ENCODE results near the gene ATCAY. TPM values are rescaled to one million over a fixed set of nuclear protein-coding genes. Genes with fewer than 3 reads are reported as not detected.

Gene ATCAY
- total RNA-seq, 1 donor from 2014 or later, result 15.8 TPM

DNA sequence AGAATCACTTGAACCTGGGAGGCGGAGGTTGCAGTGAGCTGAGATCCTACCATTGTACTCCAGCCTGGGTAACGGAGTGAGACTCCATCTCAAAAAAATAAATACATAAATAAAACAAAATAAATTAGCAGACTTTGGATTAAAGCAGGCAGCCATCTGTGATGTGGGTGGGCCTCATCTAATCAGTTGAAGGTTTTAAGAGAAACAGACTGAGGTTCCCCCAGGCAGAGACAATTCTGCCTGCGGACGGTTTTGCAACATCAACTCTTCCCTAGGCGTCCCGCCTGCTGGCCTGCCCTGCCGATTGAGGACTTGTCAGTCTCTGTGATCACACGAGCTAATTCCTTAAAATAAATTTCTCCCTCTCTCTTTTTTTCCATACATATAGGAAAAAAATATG lies 23.7 kb downstream of the ATCAY start:
- Mint-ChIP-seq H3K36me3 (no peaks in the 10 kb centered on the region), H3K27me3 (ENCODE audit: insufficient read depth, low read depth) (peaks cover 2% of the 10 kb centered on the region), H3K4me3 (no peak overlapping the region), H3K27ac (no peak overlapping the region), H3K4me1 (no peaks in the 10 kb centered on the region), H3K9me3 (peaks cover 2% of the 10 kb centered on the region)
- H2AFZ ChIP-seq (replicated peaks), result no peak overlapping the region
- no peak for DNase-seq (ENCODE audit: low spot score)
- TF ChIP-seq, protein P1, sequence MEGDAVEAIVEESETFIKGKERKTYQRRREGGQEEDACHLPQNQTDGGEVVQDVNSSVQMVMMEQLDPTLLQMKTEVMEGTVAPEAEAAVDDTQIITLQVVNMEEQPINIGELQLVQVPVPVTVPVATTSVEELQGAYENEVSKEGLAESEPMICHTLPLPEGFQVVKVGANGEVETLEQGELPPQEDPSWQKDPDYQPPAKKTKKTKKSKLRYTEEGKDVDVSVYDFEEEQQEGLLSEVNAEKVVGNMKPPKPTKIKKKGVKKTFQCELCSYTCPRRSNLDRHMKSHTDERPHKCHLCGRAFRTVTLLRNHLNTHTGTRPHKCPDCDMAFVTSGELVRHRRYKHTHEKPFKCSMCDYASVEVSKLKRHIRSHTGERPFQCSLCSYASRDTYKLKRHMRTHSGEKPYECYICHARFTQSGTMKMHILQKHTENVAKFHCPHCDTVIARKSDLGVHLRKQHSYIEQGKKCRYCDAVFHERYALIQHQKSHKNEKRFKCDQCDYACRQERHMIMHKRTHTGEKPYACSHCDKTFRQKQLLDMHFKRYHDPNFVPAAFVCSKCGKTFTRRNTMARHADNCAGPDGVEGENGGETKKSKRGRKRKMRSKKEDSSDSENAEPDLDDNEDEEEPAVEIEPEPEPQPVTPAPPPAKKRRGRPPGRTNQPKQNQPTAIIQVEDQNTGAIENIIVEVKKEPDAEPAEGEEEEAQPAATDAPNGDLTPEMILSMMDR (IDR thresholded peaks at IDR 0.05), result no peak
- no peak for TF ChIP-seq EZH2phosphoT487 (IDR thresholded peaks at IDR 0.05)
- TF ChIP-seq EZH2 (IDR thresholded peaks at IDR 0.05), result no peak
- no peak overlapping the region for H3K4me3 ChIP-seq
- no peaks in the 10 kb centered on the region for H3F3A ChIP-seq (ENCODE audit: low read depth)
- H3K27ac ChIP-seq, result no peak overlapping the region
- H3K9ac ChIP-seq, result no peak overlapping the region
- no peaks in the 10 kb centered on the region for H3K4me1 ChIP-seq
- no peaks in the 10 kb centered on the region for H4K20me1 ChIP-seq (ENCODE audit: low read depth)
- no peaks in the 10 kb centered on the region for H3K27me3 ChIP-seq
- no peaks in the 10 kb centered on the region for H3K79me2 ChIP-seq (ENCODE audit: low read depth)
- no peaks in the 10 kb centered on the region for H3K9me3 ChIP-seq (ENCODE audit: low read depth)
- H3K36me3 ChIP-seq, result no peaks in the 10 kb centered on the region
- H3K4me2 ChIP-seq, result no peak overlapping the region

DNA sequence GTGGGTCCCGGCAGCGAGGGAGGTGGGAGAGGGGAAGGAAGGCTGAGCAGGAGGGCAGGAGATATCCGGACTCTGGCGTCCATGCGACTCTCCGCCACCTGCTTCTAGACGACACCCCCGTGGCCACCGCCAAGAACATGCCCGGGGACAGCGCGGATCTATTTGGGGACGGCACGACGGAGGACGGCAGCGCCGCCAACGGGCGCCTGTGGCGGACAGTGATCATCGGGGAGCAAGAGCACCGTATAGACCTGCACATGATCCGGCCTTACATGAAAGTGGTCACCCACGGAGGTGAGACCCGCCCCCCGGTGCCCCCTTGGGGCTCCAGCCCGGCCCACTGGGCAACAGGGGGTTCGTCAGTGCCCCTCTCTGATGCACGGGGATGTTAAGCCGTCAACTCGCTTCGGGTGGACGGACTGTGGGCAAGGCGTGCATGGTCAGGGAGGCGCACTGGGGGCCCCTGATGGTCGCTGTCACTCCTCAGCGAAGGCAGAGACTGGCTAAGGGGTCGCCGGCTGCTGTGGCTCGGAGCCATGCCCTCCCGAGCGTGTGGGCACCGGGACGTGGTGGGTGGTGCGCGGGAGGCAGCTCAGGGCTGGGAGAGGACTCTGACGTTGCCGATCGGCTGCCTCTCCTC lies 27.3 kb downstream of the ATCAY start:
- Histone ChIP-seq H3K4me3 (no peak overlapping the region), H3K27ac (no peak overlapping the region), H3K9me3 (ENCODE audit: low read depth) (peaks cover 4% of the 10 kb centered on the region), H4K20me1 (ENCODE audit: low read depth) (no peaks in the 10 kb centered on the region), H3K79me2 (ENCODE audit: low read depth) (no peaks in the 10 kb centered on the region), H2AFZ (replicated peaks) (no peak overlapping the region), H3K9ac (no peak overlapping the region), H3K27me3 (no peaks in the 10 kb centered on the region), H3F3A (ENCODE audit: low read depth) (no peaks in the 10 kb centered on the region), H3K4me1 (no peaks in the 10 kb centered on the region), H3K4me2 (no peak overlapping the region), H3K36me3 (no peaks in the 10 kb centered on the region)
- H3K27ac Mint-ChIP-seq, result no peak overlapping the region
- H3K9me3 Mint-ChIP-seq, result peaks cover 10% of the 10 kb centered on the region
- no peak overlapping the region for H3K4me3 Mint-ChIP-seq
- no peak for TF ChIP-seq EZH2 (IDR thresholded peaks at IDR 0.05)
- TF ChIP-seq, protein P1 (IDR thresholded peaks at IDR 0.05), result no peak
- TF ChIP-seq EZH2phosphoT487 (IDR thresholded peaks at IDR 0.05), result no peak
- no peaks in the 10 kb centered on the region for H3K4me1 Mint-ChIP-seq
- H3K36me3 Mint-ChIP-seq, result peaks cover 8% of the 10 kb centered on the region
- DNase-seq (ENCODE audit: low spot score), result no peak
- H3K27me3 Mint-ChIP-seq (ENCODE audit: insufficient read depth, low read depth), result peaks cover 8% of the 10 kb centered on the region

DNA sequence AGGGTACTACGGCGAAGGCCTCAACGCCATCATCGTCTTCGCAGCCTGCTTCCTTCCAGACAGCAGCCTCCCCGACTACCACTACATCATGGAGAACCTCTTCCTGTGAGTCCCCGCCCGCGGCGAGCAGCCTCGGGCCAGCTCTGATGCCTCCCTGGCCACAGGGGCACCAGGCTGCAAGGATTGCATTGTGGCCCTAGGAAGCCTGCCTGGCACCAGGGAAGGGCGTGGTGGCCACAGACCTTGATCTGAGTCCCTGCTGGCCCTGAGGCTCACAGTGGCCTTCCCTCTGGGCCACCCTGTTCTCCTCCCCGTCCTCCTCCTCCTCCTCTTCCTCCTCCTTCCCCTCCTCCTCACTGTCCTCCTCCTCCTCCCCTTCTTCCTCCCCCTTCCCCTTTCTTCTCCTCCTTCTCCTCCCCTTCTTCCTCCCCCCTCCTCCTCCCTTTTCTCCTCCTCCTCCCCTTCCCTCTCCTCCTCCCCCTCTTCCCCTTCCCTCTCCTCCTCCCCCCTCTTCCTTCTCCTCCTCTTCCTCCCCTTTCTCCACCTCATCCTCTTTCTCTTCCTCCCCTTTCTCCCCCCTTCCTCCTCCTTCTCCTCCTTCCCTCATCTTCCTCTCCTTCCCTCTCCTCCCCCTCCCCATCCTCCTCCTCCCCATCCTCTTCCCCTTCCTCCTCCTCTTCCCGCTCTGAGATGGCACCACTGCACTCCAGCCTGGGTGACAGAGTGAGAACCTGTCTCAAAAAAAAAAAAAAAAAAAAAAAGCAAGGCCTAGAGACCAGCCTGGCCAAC lies 28.0 kb downstream of the ATCAY start:
- Mint-ChIP-seq H3K9me3 (peaks cover 10% of the 10 kb centered on the region), H3K4me3 (no peak overlapping the region), H3K36me3 (peaks cover 8% of the 10 kb centered on the region), H3K27me3 (ENCODE audit: insufficient read depth, low read depth) (peaks cover 10% of the 10 kb centered on the region), H3K27ac (no peak overlapping the region), H3K4me1 (no peaks in the 10 kb centered on the region)
- no peak for TF ChIP-seq EZH2phosphoT487 (IDR thresholded peaks at IDR 0.05)
- TF ChIP-seq, protein P1 (IDR thresholded peaks at IDR 0.05), result no peak
- no peak for TF ChIP-seq EZH2 (IDR thresholded peaks at IDR 0.05)
- Histone ChIP-seq H3K79me2 (ENCODE audit: low read depth) (no peaks in the 10 kb centered on the region), H3F3A (ENCODE audit: low read depth) (no peaks in the 10 kb centered on the region), H3K27me3 (no peaks in the 10 kb centered on the region), H3K27ac (no peak overlapping the region), H2AFZ (replicated peaks) (no peak overlapping the region), H3K36me3 (no peaks in the 10 kb centered on the region), H3K4me1 (no peaks in the 10 kb centered on the region), H3K4me2 (no peak overlapping the region), H4K20me1 (ENCODE audit: low read depth) (no peaks in the 10 kb centered on the region), H3K9me3 (ENCODE audit: low read depth) (peaks cover 4% of the 10 kb centered on the region), H3K9ac (no peak overlapping the region), H3K4me3 (no peak overlapping the region)
- DNase-seq (ENCODE audit: low spot score), result no peak
